Smooth muscle cell (in vitro differentiated cells): Measurements from ENCODE around the gene ADGRB2. TPM values are rescaled to one million over a fixed set of nuclear protein-coding genes. Genes with fewer than 3 reads are reported as not detected.

Experiments used
- DNase-seq: peaks from one replicate; lab custom pipeline; 2025; ENCODE audit not compliant: unreplicated experiment; lab: John Stamatoyannopoulos, UW
- H2AFZ ChIP-seq: fragments of 200-600 bp; sonication (generic); 2 replicates; pipeline ENCODE4 v1.6.0; 2016; ENCODE audit warnings: antibody characterized with exemption, low read depth, mild to moderate bottlenecking
- H3F3A ChIP-seq: fragments of 200-600 bp; sonication (generic); 2 replicates; pipeline ENCODE4 v1.6.0; 2017; ENCODE audit warnings: antibody characterized with exemption, low read depth
- H3K27ac ChIP-seq: fragments of 200-600 bp; sonication (generic); 2 replicates; pipeline ENCODE4 v1.5.1; 2016; ENCODE audit warnings: low read depth, mild to moderate bottlenecking
- H3K27me3 ChIP-seq: fragments of 200-600 bp; sonication (generic); 2 replicates; pipeline ENCODE4 v1.6.1; 2016; ENCODE audit warnings: low read depth, mild to moderate bottlenecking
- H3K36me3 ChIP-seq: fragments of 200-600 bp; sonication (generic); 2 replicates; pipeline ENCODE4 v1.5.1; 2016; ENCODE audit warnings: low read depth
- H3K4me1 ChIP-seq: fragments of 200-600 bp; sonication (generic); 2 replicates; pipeline ENCODE4 v1.5.1; 2016; ENCODE audit warnings: low read depth
- H3K4me2 ChIP-seq: fragments of 200-600 bp; sonication (generic); 2 replicates; pipeline ENCODE4 v1.6.0; 2016; ENCODE audit warnings: mild to moderate bottlenecking
- H3K4me3 ChIP-seq: fragments of 200-600 bp; sonication (generic); 2 replicates; pipeline ENCODE4 v1.5.1; 2016; ENCODE audit warnings: mild to moderate bottlenecking
- H3K79me2 ChIP-seq: fragments of 200-600 bp; sonication (generic); 2 replicates; pipeline ENCODE4 v1.6.0; 2016; ENCODE audit warnings: low read depth, mild to moderate bottlenecking
- H3K9ac ChIP-seq: fragments of 200-600 bp; sonication (generic); 2 replicates; pipeline ENCODE4 v1.6.0; 2016; ENCODE audit warnings: low read depth
- H3K9me3 ChIP-seq: fragments of 200-600 bp; sonication (generic); replicated peaks from 2 replicates; pipeline ENCODE4 v1.5.1; 2016; ENCODE audit warnings: low read depth
- H4K20me1 ChIP-seq: fragments of 200-600 bp; sonication (generic); 2 replicates; pipeline ENCODE4 v1.6.0; 2016; ENCODE audit warnings: low read depth
- CTCF ChIP-seq: fragments of 200-600 bp; sonication (generic); IDR thresholded peaks from 2 replicates; pipeline ENCODE4 v1.5.1; 2017; ENCODE audit warnings: borderline replicate concordance, mild to moderate bottlenecking, antibody characterized with exemption; ENCODE audit not compliant: insufficient read depth, poor library complexity, severe bottlenecking
- WGBS: methylation state at CpG from one replicate; pipeline ENCODE4 v1.1.7; 2016; ENCODE audit warnings: low lambda C conversion rate; 5-methylcytosine and 5-hydroxymethylcytosine counted together
- polyA plus RNA-seq: library from polyadenylated mRNA; unstranded; fragments of >200 nt; fragmentation: Nextera tagmentation; extraction: Ambion mirVana; gene quantifications from 2 replicates; pipeline ENCODE4 v1.2.1, GENCODE V29; 2016
- total RNA-seq: library from RNA; depleted of rRNA; stranded (reverse); fragments of >200 nt; gene quantifications from 2 replicates; pipeline ENCODE4 v1.2.3, GENCODE V29; 2014

The ADGRB2 gene
- total and polyA plus RNA-seq, 2 experiments from 2014 or later: 8.8 to 9.4 TPM

DNA sequence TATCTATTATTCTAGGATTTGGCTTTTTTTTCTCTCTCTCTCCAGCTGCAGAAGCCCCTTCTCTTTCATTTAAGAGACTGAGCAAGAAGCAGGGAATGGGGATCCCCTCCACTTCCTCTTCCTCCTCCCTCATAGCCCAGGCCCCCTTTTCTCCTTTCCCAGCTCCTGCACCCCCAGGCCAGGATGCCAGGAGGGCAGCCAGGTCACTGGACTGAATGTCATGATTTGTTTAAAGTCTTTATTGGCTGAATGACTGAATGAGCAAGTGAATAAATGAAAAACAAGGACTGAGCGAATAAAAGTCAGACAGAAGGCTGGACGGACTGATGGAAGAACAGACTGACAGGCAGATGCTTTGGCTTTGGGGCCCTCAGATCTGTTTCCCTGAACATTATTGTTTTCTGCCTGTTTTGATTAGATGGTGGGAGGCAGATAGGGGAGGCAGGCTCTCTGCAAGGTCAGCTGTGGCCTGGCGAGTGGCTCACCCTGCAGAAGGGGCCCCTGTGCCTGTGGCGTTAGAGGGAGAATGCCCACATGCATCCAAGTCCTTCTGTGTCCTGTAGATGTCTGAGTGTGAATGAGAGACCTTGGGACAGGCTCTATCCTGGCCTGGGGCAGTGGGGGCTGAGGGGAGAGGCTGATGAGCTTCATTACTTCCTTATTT, 20.3 kb upstream of the ADGRB2 start:
- H3K36me3 ChIP-seq: no peaks in the 10 kb centered on the region
- H3K9me3 ChIP-seq: no peaks in the 10 kb centered on the region
- H3K4me3 ChIP-seq: no peak overlapping the region
- H3K27me3 ChIP-seq: no peaks in the 10 kb centered on the region
- H3K79me2 ChIP-seq: no peaks in the 10 kb centered on the region
- no peaks in the 10 kb centered on the region for H3F3A ChIP-seq
- H2AFZ ChIP-seq: no peak overlapping the region
- no peak for DNase-seq
- H3K4me1 ChIP-seq: peaks cover 26% of the 10 kb centered on the region
- no peak for TF ChIP-seq CTCF
- H3K4me2 ChIP-seq: no peak overlapping the region
- WGBS: 81% methylated on average over 4 of the region's 4 CpGs
- H4K20me1 ChIP-seq: no peaks in the 10 kb centered on the region
- H3K27ac ChIP-seq: no peak overlapping the region
- no peak overlapping the region for H3K9ac ChIP-seq

DNA sequence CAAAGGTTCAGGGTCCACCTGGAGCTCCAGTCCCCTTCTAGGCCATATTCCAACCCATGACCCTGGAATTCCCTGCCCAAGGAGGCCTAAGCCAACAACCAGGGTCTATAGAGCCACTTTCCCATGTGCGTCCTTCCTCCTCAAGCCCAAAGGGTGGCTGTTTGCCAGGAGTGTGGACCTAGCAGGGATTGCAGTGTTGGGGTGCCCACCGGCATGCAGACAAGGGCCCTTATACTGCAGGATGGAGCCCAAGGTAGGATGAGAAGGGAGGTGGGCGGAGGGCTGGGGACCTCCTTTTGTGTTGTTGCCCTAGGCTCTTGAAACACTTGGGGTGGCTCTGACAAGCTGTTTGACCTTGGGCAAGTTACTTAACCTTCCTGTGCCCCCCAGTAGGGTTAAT, 19.7 kb upstream of the ADGRB2 start:
- DNase-seq: no peak
- Histone ChIP-seq H3K9ac (no peak overlapping the region), H3K27ac (no peak overlapping the region), H3F3A (no peaks in the 10 kb centered on the region), H3K4me3 (no peak overlapping the region), H3K36me3 (no peaks in the 10 kb centered on the region), H3K4me1 (peaks cover 26% of the 10 kb centered on the region), H2AFZ (no peak overlapping the region), H3K27me3 (no peaks in the 10 kb centered on the region), H3K4me2 (no peak overlapping the region), H3K79me2 (no peaks in the 10 kb centered on the region), H3K9me3 (no peaks in the 10 kb centered on the region), H4K20me1 (no peaks in the 10 kb centered on the region)
- TF ChIP-seq CTCF: no peak
- 93% methylated on average over 3 of the region's 3 CpGs for WGBS

DNA sequence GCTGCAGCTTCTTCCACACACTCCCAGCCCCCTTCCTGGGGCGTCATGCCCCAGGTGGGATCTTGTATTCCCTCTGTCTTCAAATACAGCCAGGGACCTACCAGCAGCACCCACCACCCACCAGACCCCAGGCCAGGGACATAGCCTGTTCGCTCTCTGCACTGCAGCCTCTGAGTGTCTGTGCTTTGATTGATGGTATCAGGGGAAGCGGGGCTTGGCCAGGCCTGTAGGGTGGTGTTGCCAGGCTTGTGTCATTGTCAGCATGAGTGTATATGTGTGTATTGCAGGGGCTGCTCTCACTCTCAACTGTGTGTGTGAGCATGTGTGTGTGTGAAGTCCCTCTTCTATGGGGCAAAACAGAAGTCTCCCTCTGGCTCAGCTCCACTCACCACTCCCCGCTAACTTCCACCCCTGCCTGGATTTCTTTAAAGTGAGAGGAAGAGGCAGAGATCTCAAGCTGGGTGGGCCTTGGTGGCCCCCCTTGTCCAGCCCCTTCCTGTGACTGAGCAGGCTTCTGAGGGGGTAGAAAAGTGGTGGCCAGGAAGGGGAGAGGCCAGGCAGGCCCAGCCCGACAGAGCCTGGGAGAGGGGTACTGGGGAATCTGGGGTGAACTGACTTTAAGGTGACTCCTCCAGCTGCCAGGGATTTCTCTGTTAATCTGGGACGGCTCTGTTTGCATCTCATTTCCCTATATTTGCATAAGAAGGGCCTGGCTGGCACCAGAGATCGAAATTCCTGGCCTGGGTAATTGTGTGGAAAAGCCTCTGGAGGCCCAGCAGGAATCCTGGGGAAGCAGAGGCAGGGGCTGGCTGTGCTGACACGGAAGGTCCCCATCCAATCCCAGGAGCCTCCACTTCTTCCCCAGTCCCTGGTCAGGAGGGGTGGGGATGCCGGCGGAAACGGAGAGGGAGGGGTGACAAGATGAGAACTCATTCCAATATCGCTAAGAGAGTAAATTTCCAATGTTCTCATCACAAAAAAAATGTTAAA, 18.6 kb upstream of the ADGRB2 start:
- no peak for TF ChIP-seq CTCF
- peaks cover 22% of the 10 kb centered on the region for H3K4me1 ChIP-seq
- H3K4me2 ChIP-seq: no peak overlapping the region
- H2AFZ ChIP-seq: no peak overlapping the region
- 44% methylated on average over 12 of the region's 12 CpGs for WGBS
- no peak overlapping the region for H3K4me3 ChIP-seq
- no peaks in the 10 kb centered on the region for H3K36me3 ChIP-seq
- H4K20me1 ChIP-seq: no peaks in the 10 kb centered on the region
- H3K79me2 ChIP-seq: no peaks in the 10 kb centered on the region
- no peaks in the 10 kb centered on the region for H3K9me3 ChIP-seq
- no peak overlapping the region for H3K9ac ChIP-seq
- no peaks in the 10 kb centered on the region for H3F3A ChIP-seq
- DNase-seq: no peak
- no peaks in the 10 kb centered on the region for H3K27me3 ChIP-seq
- no peak overlapping the region for H3K27ac ChIP-seq
